Type B pancreatic cell (in vitro differentiated cells): Measurements from ENCODE around the gene RPTOR. TPM values are rescaled to one million over a fixed set of nuclear protein-coding genes. Genes with fewer than 3 reads are reported as not detected.

Source experiments
- DNase-seq: peaks from one replicate; pipeline ENCODE4 v3.0.0; 2021; ENCODE audit warnings: mixed read lengths; ENCODE audit not compliant: unreplicated experiment; ENCODE audit errors: extremely low spot score
- H3K27ac Mint-ChIP-seq: 2 replicates; pipeline ENCODE4 v1.8.0; 2021; ENCODE audit warnings: mild to moderate bottlenecking, mixed read lengths
- H3K27me3 Mint-ChIP-seq: 2 replicates; pipeline ENCODE4 v1.8.0; 2021; ENCODE audit warnings: mixed read lengths
- H3K36me3 Mint-ChIP-seq: 2 replicates; pipeline ENCODE4 v1.8.0; 2021; ENCODE audit warnings: mixed read lengths
- H3K4me1 Mint-ChIP-seq: one replicate; pipeline ENCODE4 v1.8.0; 2021; ENCODE audit warnings: mixed read lengths; ENCODE audit not compliant: unreplicated experiment
- H3K4me3 Mint-ChIP-seq: 2 replicates; pipeline ENCODE4 v1.8.0; 2021; ENCODE audit warnings: mild to moderate bottlenecking, mixed read lengths
- H3K9me3 Mint-ChIP-seq: 2 replicates; pipeline ENCODE4 v1.8.0; 2021; ENCODE audit warnings: mixed read lengths
- CTCF ChIP-seq: fragments of 200-600 bp; sonication (generic); conservative IDR thresholded peaks from 2 replicates; pipeline ENCODE4 v1.5.0; 2021; ENCODE audit warnings: antibody characterized with exemption, mild to moderate bottlenecking
- total RNA-seq: library from RNA; stranded (reverse); gene quantifications from 2 replicates; pipeline ENCODE4 v1.2.1, GENCODE V29; 2021; ENCODE audit warnings: low replicate concordance

RPTOR gene
- total RNA-seq, 1 donor from 2014 or later = 39.8 TPM

- Mint-ChIP-seq H3K27ac (peak overlapping the region; percentile 45), H3K4me1 (peaks cover 62% of the 10 kb centered on the region)
These were observed 148.9 kb downstream of the RPTOR start for GRCh38 chr17:80693511-80693910.

GRCh38 chr17:80694085-80694991, 149.7 kb downstream of the RPTOR start:
- Mint-ChIP-seq H3K27me3 (no peaks in the 10 kb centered on the region), H3K4me3 (peak overlapping the region; percentile 20), H3K4me1 (peaks cover 54% of the 10 kb centered on the region), H3K9me3 (peaks cover 8% of the 10 kb centered on the region), H3K36me3 (peaks cover 6% of the 10 kb centered on the region), H3K27ac (peak overlapping the region; percentile 70)
- DNase-seq = no peak
- TF ChIP-seq CTCF = no peak

More at GRCh38 chr17:80693511-80693910, 148.9 kb downstream of the RPTOR start:
- Mint-ChIP-seq H3K9me3 (peaks cover 8% of the 10 kb centered on the region), H3K4me3 (no peak overlapping the region), H3K27me3 (no peaks in the 10 kb centered on the region), H3K36me3 (peaks cover 6% of the 10 kb centered on the region)
- no peak for DNase-seq
- no peak for TF ChIP-seq CTCF

GRCh38 chr17:80694992-80695912, 150.6 kb downstream of the RPTOR start:
- no peak for DNase-seq
- Mint-ChIP-seq H3K27me3 (no peaks in the 10 kb centered on the region), H3K27ac (peak overlapping the region; percentile 70), H3K4me1 (peaks cover 50% of the 10 kb centered on the region), H3K9me3 (peaks cover 13% of the 10 kb centered on the region), H3K36me3 (peaks cover 6% of the 10 kb centered on the region), H3K4me3 (no peak overlapping the region)
- TF ChIP-seq CTCF = no peak

- Mint-ChIP-seq H3K27me3 (no peaks in the 10 kb centered on the region), H3K9me3 (peaks cover 12% of the 10 kb centered on the region), H3K4me3 (no peak overlapping the region), H3K27ac (peak overlapping the region; percentile 32), H3K36me3 (peaks cover 6% of the 10 kb centered on the region), H3K4me1 (peaks cover 47% of the 10 kb centered on the region)
- DNase-seq = no peak
- no peak for TF ChIP-seq CTCF
These were observed 151.3 kb downstream of the RPTOR start for GRCh38 chr17:80695979-80696378.

- TF ChIP-seq CTCF = no peak
- Mint-ChIP-seq H3K9me3 (peaks cover 7% of the 10 kb centered on the region), H3K4me1 (peaks cover 46% of the 10 kb centered on the region)
These were observed 151.8 kb downstream of the RPTOR start for GRCh38 chr17:80696456-80696855.

More at GRCh38 chr17:80696456-80696855, 151.8 kb downstream of the RPTOR start:
- H3K27ac Mint-ChIP-seq = no peak overlapping the region
- H3K27me3 Mint-ChIP-seq = no peaks in the 10 kb centered on the region
- DNase-seq = no peak
- H3K4me3 Mint-ChIP-seq = no peak overlapping the region
- H3K36me3 Mint-ChIP-seq = peaks cover under 1% of the 10 kb centered on the region
